Stimulated activated CD8-positive, alpha-beta memory T cell treated with anti-CD3 and anti-CD28 coated beads, Interleukin-4, amount 100 ng/mL, for 48 hours (primary cell): Measurements from ENCODE around the gene ZNF223.
A peak's percentile ranks its signal among the peaks of the same experiment; 100 is the strongest.

Experiments used
- DNase-seq: peaks from one replicate; pipeline ENCODE4 v3.0.0-alpha.2; 2020

ZNF223 gene

DNA sequence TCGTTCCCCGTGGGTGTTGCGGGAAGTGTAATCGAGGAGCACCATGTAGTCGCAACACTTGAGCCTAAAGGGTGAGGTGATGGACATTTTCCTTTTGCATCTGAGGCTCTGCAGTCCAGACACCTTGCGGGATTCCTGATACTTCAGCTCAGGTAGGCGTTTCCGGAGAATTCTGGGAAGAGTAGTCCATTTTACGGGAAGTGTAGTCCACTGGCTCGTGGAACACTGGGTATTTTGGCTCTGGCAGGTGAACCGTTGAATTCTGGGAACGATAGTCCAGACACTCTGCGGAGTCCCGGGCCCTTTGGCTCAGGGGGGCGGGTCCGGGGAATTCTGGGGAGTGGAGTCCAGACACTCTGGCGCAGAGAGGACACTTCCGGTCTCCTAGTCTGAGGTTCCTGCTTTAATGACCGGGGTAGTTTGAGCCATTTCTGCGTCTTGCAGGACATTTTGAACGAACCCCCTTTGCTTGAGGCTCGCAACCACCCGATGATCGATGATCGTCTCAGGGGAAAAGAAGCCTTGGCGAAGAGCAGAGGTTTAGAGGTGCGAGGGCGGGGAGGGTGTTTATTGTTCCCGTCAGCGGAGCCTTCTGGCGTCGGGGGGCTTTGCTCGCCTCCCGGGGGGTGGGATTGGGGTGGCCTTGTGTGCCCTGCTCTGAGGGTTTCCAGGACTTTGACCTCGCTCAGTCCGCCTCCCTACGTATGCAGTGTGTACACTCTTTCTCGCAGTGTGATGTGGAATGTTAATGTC lies at the start of gene ZNF223:
Gene ZNF223 (plus strand): TSS at position 387 of the 753 bp plus-strand sequence. CDS start 3,141 bp downstream, outside the sequence.
- peak; percentile 71 for DNase-seq

DNA sequence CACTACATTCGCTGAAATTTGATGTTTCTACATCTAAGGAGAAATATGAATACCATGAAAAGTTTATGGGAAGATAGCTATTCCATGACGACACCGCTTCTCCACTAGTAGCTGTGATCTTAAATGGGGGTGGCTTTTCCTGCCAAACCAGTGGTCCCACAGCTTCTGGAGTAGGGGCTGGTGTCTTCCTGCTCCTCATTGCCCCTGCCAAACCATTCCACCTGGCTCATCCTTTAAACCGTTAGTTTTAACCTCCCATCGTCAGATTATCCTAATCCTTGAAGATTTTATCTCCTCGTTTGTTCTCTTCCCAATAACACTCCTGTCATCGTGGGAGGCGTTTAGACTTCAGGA lies 49.6 kb upstream of the ZNF223 start:
- no peak for DNase-seq

DNA sequence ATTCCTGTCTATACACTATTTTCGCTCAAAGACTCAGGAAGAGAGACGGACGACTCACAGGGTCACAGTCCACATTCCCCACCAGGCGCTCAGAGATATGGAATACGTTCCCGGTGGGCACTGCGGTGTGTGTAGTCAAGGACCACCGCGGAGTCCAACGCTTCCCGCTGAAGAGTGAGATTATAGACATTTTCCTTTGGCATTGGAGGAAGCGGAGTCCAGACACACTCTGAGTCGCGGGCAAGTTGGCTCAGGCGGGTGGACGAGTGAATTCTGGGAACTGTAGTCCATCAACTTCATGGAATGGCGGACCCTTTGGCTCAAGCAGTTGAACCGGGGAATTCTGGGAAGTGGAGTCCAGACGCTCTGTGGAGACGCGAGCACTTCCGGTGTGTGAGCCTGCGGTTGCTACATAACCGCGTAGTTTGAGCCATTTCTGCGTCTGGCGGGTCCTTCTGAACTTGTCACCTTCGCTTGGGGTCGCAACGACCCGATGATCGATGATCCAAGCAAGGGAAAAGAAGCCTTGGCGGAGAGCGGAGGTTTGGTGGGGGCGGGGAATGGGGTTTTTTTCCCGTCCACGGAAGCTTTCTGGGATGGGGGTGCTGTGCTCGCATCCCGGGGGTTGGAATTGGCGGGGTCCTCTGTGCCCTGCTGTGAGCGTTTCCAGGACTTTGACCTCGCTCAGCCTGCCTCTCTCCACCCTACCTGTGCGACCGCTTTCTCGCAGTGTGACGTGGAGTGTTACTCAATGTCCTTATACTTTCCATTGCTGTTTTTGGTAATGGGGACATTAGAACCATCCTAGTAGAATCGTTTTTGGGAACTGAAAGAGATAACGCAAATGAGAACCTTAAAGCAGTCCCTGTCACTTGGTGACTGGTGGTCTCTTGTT lies 49.0 kb upstream of the ZNF223 start, which contains the start of gene ZNF230:
Gene ZNF230 (plus strand): TSS at position 392 of the 895 bp plus-strand sequence. CDS start 4,122 bp downstream, outside the sequence.
- peak; percentile 83 for DNase-seq

DNA sequence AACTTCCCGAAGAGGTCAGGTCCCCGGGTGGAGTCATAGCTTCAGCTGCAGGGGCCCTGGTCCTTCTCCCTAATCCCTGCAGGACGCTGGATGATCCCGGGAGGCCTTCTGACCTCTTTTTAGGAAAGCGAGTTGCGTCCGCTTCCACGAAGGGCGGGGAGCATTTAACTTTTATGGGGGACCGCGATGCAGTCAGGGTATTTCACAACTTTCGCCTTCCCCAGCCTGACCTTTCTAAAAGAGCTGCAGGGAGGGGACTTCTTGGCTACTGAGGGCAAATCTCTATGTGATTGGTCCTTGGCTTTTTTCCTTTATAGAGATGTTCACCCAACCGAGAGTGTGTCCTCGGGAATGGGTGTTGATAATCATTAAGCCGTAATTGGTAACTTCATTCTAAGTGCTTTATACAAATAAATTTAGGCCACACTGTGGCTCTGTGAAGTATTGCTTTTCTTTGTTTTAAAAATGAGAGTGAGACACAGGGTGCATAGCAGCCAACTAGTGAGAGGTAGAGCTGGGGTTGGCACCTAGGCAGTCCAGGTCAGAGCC lies 48.3 kb upstream of the ZNF223 start:
- DNase-seq, result peak; percentile 34

DNA sequence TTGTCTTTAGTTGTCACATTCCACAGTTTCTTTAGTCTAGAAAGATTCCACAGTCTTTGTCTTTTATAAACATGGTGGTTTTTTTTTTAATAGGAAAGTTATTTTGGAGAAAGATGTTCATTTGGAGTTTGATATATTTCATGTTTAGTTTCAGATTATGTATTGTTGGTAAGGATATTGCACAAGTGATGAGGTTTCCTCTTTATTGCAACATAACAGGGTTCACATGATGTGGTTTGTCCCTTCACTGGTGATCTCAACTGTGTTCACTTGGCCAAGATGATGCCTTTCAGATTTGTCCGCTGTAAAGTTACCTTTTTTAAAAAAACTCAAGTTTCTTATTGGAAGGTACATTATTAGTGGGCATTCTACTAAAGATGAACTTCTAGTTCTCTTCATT lies 45.9 kb upstream of the ZNF223 start:
- DNase-seq, result no peak

DNA sequence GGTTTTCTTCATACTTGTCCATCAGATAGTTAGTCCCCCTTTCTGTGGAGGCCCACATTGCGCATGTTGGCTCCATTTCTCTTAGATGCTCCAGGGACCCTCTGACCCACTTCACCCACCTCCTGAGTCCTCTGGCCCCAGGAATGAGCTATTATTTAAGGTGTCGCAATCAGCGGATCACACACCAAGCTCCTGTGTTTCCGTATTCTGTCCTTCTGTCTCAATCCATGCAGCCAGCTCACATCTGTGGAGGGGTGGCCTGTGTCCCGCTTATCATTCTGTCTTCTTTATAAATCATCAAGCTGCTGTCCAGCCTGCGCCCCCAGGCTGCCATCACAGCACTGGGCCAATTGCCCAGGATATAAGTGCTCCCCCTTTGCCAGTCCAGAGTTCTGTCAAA lies 44.4 kb upstream of the ZNF223 start:
- DNase-seq, result no peak

DNA sequence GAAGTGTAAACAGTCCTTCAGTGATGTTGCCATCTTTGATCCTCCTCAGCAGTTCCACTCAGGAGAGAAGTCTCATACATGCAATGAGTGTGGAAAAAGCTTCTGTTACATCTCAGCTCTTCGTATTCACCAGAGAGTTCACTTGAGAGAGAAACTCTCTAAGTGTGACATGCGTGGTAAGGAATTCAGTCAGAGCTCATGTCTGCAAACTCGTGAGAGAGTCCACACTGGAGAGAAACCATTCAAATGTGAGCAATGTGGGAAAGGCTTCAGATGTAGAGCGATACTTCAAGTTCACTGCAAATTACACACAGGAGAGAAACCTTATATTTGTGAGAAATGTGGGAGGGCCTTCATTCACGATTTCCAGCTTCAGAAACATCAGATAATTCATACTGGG lies 41.4 kb upstream of the ZNF223 start:
- DNase-seq, result no peak

DNA sequence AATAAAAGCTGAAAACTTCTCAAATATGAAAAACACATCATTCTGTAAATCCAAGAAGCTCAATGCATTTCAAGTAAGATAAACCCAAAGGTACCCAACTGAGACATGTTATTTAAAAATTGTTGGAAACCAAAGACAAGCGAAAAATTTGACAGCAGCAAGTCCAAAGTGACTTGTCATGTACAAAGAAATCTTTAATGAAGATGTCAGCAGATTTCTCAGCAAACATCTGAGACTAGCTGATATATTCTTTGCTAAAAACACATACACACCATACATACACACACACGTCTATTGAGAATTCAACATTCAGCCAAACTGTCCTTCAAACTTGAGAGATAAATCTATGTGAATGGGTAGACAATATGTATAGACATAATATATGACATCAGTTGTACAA lies 32.3 kb upstream of the ZNF223 start:
- DNase-seq, result no peak

DNA sequence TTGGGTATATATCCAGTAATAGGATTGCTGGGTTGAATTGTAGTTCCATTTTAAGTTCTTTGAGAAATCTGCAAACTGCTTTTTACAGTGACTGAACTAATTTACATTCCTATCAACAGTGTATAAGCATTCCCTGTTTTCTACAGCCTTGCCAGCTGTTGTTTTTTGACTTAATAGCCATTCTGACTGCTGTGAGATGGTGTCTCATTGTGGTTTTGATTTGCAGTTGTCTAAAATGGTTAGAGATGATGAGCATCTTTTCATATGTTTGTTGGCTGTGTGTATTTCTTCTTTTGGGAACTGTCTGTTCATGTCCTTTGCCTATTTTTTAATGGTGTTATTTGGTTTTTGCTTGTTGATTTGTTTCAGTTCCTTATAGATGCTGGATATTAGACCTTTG lies 30.6 kb upstream of the ZNF223 start:
- DNase-seq, result no peak

DNA sequence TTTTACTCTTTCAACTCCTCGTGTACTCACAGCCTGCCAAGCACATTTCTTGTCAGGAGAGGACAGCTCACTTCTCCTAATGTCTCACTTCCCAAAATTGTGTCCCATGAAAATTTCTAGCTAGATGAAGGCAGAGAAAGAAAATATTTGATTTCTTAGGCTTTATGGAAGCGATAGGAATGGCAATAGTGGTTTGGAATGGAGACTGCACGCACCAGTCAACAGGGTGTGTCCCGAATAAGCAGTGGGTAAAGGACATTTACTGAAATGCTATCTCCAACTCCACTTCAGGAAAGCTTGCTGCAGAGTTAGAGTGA lies 27.0 kb upstream of the ZNF223 start:
- DNase-seq, result no peak

DNA sequence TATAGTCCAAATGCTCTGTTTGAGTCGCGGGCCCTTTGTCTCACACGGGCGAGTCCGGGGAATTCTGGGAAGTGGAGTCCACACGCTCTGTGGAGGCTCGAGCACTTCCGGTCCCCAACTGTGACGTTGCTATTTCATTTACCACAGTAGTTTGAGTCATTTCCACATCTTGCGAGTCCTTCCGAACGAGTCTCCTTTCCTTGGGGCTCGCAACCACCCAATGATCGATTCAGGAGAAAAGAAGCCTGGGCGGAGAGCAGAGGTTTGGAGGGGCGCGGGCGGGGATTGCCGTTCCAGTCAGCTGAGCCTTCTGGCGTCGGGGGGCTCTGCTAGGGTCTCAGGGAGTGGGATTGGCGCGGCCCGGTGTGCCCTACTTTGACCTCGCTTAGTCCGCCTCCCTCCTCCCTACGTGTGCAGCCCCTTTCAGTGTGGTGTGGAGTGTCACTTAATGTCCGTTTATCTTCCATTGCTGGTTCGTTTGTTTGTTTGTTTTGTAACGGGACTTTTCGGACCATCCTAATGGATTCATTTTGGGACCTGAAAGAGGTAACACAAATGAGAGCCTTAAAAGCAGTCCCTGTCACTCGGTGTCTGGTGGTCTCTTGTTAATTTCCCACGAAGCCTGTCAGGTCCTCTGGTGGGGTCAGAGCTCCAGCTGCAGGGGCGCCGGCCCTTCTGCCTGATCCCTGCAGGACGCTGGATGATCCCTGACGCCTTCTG lies 26.5 kb upstream of the ZNF223 start, which contains the start of gene ZNF222:
Gene ZNF222 (plus strand): TSS at position 163 of the 720 bp plus-strand sequence. CDS start 58 bp downstream, at position 221.
- peak; percentile 79 for DNase-seq

DNA sequence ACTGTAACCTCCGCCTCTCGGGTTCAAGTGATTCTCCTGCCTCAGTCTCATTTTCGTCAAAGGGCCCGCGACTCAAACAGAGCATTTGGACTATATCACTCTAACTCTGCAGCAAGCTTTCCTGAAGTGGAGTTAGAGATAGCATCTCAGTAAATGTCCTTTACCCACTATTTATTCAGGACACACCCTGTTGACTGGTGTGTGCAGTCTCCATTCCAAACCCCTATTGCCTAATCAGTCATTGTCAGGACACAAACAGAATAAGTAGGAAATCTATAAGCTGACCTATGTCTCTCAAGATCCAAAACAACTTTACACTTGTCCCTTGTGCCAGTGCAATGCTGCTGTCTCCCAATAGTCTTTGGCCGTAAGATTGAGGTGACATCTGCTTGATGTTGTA lies 25.2 kb upstream of the ZNF223 start:
- no peak for DNase-seq

DNA sequence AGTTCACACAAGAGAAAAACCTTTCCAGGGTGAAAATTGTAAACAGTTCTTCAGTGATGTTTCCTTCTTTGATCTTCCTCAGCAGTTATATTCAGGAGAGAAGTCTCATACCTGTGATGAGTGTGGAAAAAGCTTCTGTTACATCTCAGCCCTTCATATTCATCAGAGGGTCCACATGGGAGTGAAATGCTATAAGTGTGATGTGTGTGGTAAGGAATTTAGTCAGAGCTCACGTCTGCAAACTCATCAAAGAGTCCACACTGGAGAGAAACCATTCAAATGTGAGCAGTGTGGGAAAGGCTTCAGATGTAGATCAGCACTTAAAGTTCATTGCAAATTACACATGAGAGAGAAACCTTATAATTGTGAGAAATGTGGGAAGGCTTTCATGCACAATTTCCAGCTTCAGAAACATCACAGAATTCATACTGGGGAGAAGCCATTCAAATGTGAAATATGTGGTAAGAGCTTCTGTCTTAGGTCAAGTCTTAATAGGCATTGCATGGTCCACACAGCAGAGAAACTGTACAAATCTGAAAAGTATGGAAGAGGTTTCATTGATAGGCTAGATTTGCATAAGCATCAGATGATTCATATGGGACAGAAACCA lies 19.7 kb upstream of the ZNF223 start:
- DNase-seq, result no peak

DNA sequence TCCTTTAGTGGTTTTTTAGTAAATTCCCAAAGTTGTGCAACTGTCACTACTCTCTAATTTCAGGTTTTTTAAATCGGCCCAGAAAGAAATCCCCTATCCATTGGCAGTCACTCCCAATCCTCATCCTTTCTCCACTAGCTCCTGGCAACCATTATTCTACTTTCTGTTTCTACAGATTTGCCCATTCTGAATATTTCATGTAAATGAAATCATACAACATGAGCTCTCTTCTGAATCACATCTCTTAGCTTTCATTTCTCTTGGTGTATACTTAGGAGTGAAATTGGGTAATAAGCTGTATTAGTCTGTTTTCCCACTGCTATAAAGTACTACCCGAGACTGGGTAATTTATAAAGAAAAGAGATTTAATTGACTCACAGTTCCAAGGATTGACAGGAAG lies 9.7 kb upstream of the ZNF223 start:
- DNase-seq, result no peak

DNA sequence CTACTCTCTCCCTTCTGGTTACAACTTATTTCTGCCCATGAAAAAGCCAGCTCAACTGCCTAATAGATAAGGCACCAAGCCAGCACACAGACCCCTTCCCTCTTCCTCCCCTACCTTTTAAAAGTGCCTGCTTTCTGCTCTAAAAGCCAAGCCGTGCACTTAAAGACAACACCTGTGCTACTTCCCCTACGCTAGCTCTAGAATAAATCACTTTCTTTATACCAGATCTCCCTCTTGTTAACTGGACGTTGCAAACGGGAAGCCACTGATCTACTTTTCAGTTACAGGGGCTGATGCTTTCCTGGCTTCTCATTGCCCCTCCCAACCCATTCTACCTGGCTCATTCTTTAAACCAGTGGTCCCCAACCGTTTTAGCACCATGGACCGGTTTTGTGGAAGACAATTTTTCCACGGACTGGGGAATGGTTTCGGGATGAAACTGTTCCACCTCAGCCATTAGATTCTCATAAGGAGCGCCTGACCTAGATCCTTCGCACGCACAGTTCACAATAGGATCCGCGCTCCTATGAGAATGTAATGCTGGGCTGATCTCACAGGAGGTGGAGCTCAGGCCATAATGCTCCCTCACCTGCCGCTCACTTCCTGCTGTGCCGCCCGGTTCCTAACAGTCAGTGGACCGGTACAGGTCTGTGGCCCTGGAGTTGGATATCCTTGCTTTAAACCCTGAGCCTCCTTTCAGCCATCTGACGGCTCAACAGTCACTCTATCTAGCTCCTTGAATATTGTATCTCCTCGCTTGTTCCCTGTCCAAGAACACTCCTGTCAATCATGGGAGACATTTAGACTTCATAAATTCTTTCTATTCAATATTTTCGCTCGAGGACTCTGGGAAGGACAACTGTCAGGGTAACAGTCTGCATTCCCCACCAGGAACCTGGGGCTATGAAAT lies 841 bp upstream of the ZNF223 start:
- peak; percentile 33 for DNase-seq

DNA sequence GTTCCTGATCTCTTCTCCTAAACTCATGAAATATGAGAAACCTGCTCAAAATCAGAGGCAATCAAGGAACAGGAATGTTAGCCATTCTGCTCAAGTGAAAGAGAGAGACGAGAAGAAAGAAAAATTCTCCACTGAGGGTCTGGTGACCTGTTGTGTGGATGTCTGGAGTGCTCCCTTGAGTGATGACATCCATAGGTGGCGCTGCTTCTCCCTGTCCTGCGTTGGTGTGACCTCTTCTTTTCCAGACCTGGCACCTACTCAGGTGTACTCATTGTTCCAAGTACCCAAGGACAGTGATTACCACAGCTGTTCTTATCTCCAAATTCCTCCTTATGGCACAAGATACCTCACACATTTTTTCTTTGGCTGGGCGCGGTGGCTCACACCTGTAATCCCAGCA lies 4.0 kb downstream of the ZNF223 start:
- DNase-seq, result no peak

DNA sequence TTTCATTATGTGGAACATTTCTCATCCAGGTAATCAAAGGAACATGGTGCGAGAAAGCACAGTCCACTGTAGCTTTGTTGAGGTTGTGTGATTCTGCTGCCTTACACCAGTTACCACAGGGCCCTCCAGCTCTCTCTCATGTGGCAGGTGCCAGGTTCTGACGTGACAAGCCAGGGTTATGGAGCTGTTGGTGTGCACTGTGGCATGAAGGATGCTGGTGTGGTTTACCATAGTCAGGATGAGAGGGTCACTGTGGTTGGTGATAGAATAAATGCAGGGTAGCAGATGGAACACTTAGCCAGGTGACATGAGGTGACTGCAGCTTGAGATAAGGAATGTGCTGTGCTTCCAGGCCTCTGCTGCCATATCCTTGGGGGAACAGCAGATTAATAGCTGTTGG lies 7.4 kb downstream of the ZNF223 start:
- no peak for DNase-seq

DNA sequence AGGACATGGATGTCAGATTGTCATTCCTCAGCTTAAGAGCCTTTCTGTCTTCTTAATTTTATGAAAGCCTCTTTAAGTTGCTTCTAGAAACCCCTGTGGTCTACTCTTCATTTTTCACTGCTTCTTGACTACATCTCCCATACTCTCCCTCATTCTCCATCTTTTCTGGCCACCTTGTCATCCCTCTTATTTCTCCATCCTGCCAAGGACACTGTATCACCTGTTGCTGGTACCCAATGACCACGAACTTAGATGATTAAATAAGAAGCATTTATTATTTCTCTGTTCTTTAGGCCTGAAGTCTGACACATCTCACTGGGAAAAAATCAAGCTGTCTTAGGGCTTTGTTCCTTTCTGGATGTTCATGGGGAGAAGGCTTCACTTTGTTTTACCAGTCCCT lies 9.2 kb downstream of the ZNF223 start:
- no peak for DNase-seq

DNA sequence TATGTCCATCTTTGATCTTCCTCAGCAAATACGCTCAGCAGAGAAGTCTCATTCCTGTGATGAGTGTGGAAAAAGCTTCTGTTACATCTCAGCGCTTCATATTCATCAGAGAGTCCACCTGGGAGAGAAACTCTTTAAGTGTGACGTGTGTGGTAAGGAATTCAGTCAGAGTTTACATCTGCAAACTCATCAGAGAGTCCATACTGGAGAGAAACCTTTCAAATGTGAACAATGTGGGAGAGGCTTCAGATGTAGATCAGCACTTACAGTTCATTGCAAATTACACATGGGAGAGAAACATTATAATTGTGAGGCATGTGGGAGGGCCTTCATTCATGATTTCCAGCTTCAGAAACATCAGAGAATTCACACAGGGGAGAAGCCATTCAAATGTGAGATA lies 14.5 kb downstream of the ZNF223 start:
- DNase-seq, result no peak

DNA sequence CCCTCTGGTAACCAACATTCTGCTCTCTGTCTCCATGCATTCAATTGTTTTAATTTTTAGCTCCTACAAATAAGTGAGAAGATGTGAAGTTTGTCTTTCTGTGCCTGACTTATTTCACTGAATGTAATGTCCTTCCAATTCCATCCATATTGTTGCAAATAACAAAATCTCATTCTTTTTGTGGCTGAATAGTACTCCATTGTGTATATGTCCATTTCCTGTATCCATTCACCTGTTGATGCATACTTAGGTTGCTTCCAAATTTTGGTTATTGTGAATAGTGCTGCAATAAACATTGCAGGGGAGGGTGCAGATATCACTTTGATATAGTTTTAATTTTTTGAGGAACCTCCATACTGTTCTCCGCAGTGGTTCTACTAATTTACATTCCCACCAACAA lies 17.6 kb downstream of the ZNF223 start:
- DNase-seq, result no peak

DNA sequence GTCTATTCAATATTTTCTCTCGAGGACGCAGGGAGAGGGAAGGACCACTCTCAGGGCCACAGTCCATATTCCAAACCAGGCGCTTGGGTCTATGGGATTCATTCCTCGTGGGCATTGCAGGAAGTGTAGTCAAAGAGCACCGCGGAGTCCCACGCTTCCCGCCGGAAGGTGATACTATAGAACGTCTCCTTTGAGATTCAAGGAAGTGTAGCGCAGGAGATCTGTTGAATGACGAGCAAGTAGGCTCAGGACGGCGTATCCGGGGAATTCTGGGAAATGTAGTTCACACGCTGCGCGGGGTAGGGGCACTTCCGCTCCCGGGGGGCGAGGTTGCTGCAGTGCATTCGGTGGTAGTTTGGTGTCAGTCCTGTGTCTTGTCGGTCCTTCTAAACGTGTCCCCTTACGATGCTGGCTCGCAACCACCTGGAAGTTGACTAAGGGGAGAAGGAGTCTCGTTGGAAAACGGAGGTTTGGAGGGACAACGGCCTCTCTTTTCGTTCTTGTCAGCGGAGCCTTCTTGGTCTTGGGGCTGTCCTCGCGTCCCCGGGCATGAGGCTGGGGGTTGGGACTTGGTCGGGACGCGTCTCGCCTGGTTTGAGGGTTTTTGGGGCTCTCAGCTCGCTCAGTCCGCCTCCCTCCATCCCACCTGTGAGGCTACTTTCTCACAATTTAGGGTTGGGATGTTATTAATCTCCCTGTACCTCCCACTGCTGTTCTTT lies 20.1 kb downstream of the ZNF223 start, which contains the start of gene ZNF284:
Gene ZNF284 (plus strand): TSS at position 336 of the 719 bp plus-strand sequence. CDS start 4,231 bp downstream, outside the sequence.
- DNase-seq, result peak; percentile 84
